Effector CD4-positive, alpha-beta T cell (primary cell): Measurements from ENCODE around the gene DPT.

Source experiments
- DNase-seq: peaks from one replicate; pipeline ENCODE4 v3.0.0-alpha.2; 2020

DPT gene

GRCh38 chr1:168656485-168656884 lies 72.5 kb downstream of the DPT start:
- no peak for DNase-seq

- no peak for DNase-seq
Observed at GRCh38 chr1:168654198-168654915, 74.6 kb downstream of the DPT start.

- no peak for DNase-seq
Observed at GRCh38 chr1:168653567-168653966, 75.4 kb downstream of the DPT start.

DNA sequence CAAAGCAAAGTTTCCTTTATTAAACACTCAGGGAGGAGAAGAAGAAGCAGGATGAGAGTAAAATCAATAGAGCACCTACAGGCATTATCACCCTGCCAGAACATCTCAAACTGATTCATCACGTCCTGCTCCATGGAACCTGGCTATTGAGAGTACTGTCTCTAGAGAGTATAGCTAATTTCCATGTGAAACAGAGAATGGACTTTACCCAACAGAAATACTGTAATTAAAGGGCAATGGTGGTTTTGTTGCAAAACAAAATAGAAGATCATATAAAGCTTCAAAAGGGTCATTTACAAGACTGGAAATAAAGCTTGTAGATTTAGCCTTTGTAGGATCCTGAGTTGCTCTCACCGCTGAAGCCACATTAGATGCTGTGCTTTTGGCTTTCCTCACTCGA lies 83.3 kb downstream of the DPT start:
- DNase-seq, result no peak
